ENCODE results near the gene EHF. TPM values are rescaled to one million over a fixed set of nuclear protein-coding genes. Genes with fewer than 3 reads are reported as not detected.

The EHF gene
- total and polyA plus RNA-seq, 9 of the 15 experiments (the other 6 are each of a cell fraction or from before 2014, with no cell fraction given) = 0.04 to 0.54 (median 0.37) TPM

GRCh38 chr11:34600339-34601084 lies 20.4 kb upstream of the EHF start (continued):
- TF ChIP-seq FOXP4 (CRISPR knock-in tag; IDR thresholded peaks at IDR 0.05; ENCODE audit: borderline replicate concordance) (no peak), E2F6 (IDR thresholded peaks at IDR 0.05; ENCODE audit: borderline replicate concordance in 1 of 2, extremely low read depth in 1 of 2, insufficient read depth in 1 of 2, insufficient read length in 1 of 2, low read depth in 1 of 2, low read length in 1 of 2, poor library complexity in 1 of 2, severe bottlenecking in 1 of 2) (no peak), DNMT1 (IDR thresholded peaks at IDR 0.05) (no peak)

GRCh38 chr11:34601085-34601444 lies 19.8 kb upstream of the EHF start:
- DNase-seq (ENCODE audit: extremely low read depth in 1 of 4, low spot score in 3 of 4) (no peak), FAIRE-seq (no peak), ATAC-seq (no peak)
- no TSS peak for BruUV-seq (replicated peaks)
- Histone ChIP-seq H3K9me3 (replicated peaks; ENCODE audit: control insufficient read depth, insufficient read depth, low read depth, low read length) (no peaks in the 10 kb centered on the region), H3K79me2 (ENCODE audit: control insufficient read depth, insufficient read depth, low read length) (no peaks in the 10 kb centered on the region), H4K20me1 (replicated peaks; ENCODE audit: control insufficient read depth, insufficient read depth, low read length) (no peaks in the 10 kb centered on the region), H3K9ac (ENCODE audit: insufficient read depth in 1 of 2, low read depth in 2 of 2, low read length in 2 of 2) (peak overlapping the region; percentile 12 to 56; a peak in 2 of 4 replicates), H3K27ac (ENCODE audit: extremely low read depth, low read depth, low read length) (peak overlapping the region; percentile 71), H2AFZ (ENCODE audit: low read depth, low read length) (peak overlapping the region; percentile 14; the same call in 1 of the 2 replicates), H3K36me3 (ENCODE audit: control insufficient read depth, insufficient read depth, low read length) (no peaks in the 10 kb centered on the region), H3K4me2 (ENCODE audit: insufficient read depth, low read length) (0 out of 2 replicates have a peak overlapping the region, but pooled peaks have one; percentile 45), H3K9me1 (ENCODE audit: control insufficient read depth, insufficient read depth, low read length) (no peaks in the 10 kb centered on the region), H3K4me3 (no peak overlapping the region), H3K4me1 (replicated peaks in 1 of 2; ENCODE audit: control insufficient read depth in 2 of 2, insufficient read depth in 2 of 2, low read length in 2 of 2) (peaks cover 46 to 64% of the 10 kb centered on the region in 2 experiments), H3K27me3 (ENCODE audit: control insufficient read depth in 2 of 2, insufficient read depth in 2 of 2, low read length in 2 of 2) (no peaks in the 10 kb centered on the region)
- in situ Hi-C loops (cut with MboI) = no loop called here
- 21% methylated on average over 2 of the region's 2 CpGs for WGBS (ENCODE audit: insufficient coverage, low coverage, missing lambda C conversion rate)
- no peak for TF ChIP-seq ZKSCAN3 (CRISPR knock-in tag; IDR thresholded peaks at IDR 0.05)
- no peak for TF ChIP-seq MAFG (tag; conservative IDR thresholded peaks at IDR 0.05)
- TF ChIP-seq ARHGAP35 (IDR thresholded peaks at IDR 0.05; ENCODE audit: partially characterized antibody) = no peak
- no peak for TF ChIP-seq FOXK1 (CRISPR knock-in tag; IDR thresholded peaks at IDR 0.05; ENCODE audit: borderline replicate concordance)
- TF ChIP-seq MTF1 (CRISPR knock-in tag; IDR thresholded peaks at IDR 0.05; ENCODE audit: borderline replicate concordance) = no peak
- no peak for TF ChIP-seq TRIM28 (IDR thresholded peaks at IDR 0.05)
- peak; percentile 9 for TF ChIP-seq CCNT2 (IDR thresholded peaks at IDR 0.05; ENCODE audit: borderline replicate concordance, extremely low read depth, insufficient read length, low read depth, low read length)
- ChIA-PET POLR2A (interaction anchor here (1.4 to 2.0 kb wide), 2 partner anchors 9 to 20 kb away, joined by 4 to 7 read pairs; partner anchors contain the start of gene EHF), CTCF (ENCODE audit: low intra/inter-chr PET ratio) (no interaction called here)
- intact Hi-C loops (cut with micrococcal nuclease) = loop anchor here (5.0 kb wide), 1 partner anchor 206 kb away; no protein-coding TSS in a partner anchor

Data from K562 (cell line).